HepG2 (cell line): ENCODE results near the gene TMEM220.

Source experiments
- EZH2 ChIP-seq: conservative IDR thresholded peaks from 2 replicates; pipeline ENCODE4 v1.6.1; 2012; ENCODE audit warnings: mild to moderate bottlenecking, low read depth, low read length, moderate library complexity
- HIVEP1 ChIP-seq: sonication (generic); formaldehyde crosslinking; IDR thresholded peaks from 2 replicates; pipeline ENCODE4 v1.4.0; 2020; ENCODE audit warnings: mild to moderate bottlenecking, missing genetic modification reagents
- NCOA1 ChIP-seq: sonication (generic); formaldehyde crosslinking; IDR thresholded peaks from 2 replicates; pipeline ENCODE4 v1.9.0; 2021; ENCODE audit warnings: missing genetic modification reagents
- POLR2A ChIP-seq, 2 experiments: IDR thresholded peaks; 2 replicates each; pipeline ENCODE4 v1.6.1; 2011; ENCODE audit warnings: low read depth in 2 of 2, low read length in 2 of 2, mild to moderate bottlenecking in 1 of 2, moderate library complexity in 1 of 2; ENCODE audit not compliant: insufficient read depth in 1 of 2
- SIX4 ChIP-seq: sonication (generic); formaldehyde crosslinking; IDR thresholded peaks from 2 replicates; pipeline ENCODE4 v1.4.0; 2020; ENCODE audit warnings: missing genetic modification reagents
- SMAD1 ChIP-seq: sonication (generic); formaldehyde crosslinking; IDR thresholded peaks from 2 replicates; pipeline ENCODE4 v1.4.0; 2020; ENCODE audit warnings: missing genetic modification reagents, low read depth, mild to moderate bottlenecking, borderline replicate concordance
- SRSF9 ChIP-seq: fragments of 200-400 bp; formaldehyde crosslinking; IDR thresholded peaks from 2 replicates; pipeline ENCODE4 v1.6.1; 2018; ENCODE audit warnings: borderline replicate concordance, mild to moderate bottlenecking, low read depth, low read length; ENCODE audit not compliant: insufficient read depth, poor library complexity, severe bottlenecking
- ZFP37 ChIP-seq: sonication (generic); formaldehyde crosslinking; IDR thresholded peaks from 2 replicates; pipeline ENCODE4 v1.4.0; 2020; ENCODE audit warnings: missing genetic modification reagents, borderline replicate concordance
- ZKSCAN8 ChIP-seq: IDR thresholded peaks from 2 replicates; pipeline ENCODE4 v1.6.1; 2016; ENCODE audit warnings: borderline replicate concordance, missing genetic modification reagents, missing compliant biosample characterization
- ZNF850 ChIP-seq: sonication (generic); formaldehyde crosslinking; conservative IDR thresholded peaks from 2 replicates; pipeline ENCODE4 v1.9.0; 2021; ENCODE audit warnings: mild to moderate bottlenecking, missing genetic modification reagents
- TF ChIP-seq, protein P1 (sequence below), 2 experiments: IDR thresholded peaks; 2 replicates each; pipeline ENCODE4 v1.6.1; 2011 to 2012; ENCODE audit warnings: low read length in 2 of 2, borderline replicate concordance in 1 of 2, low read depth in 1 of 2, mild to moderate bottlenecking in 1 of 2, moderate library complexity in 1 of 2
- TF ChIP-seq, protein P2 (sequence below), 2 experiments: sonication (generic) in 1 of 2; formaldehyde crosslinking in 1 of 2; IDR thresholded peaks; 2 replicates each; pipeline versions ENCODE4 v1.5.1 to v1.6.1; 2011 to 2020; ENCODE audit warnings: borderline replicate concordance in 1 of 2, low read depth in 1 of 2, low read length in 1 of 2, mild to moderate bottlenecking in 1 of 2, missing genetic modification reagents in 1 of 2, moderate library complexity in 1 of 2
- TF ChIP-seq, protein P3 (sequence below): sonication (generic); formaldehyde crosslinking; IDR thresholded peaks from 2 replicates; pipeline ENCODE4 v1.4.0; 2020; ENCODE audit warnings: missing genetic modification reagents

DNA sequence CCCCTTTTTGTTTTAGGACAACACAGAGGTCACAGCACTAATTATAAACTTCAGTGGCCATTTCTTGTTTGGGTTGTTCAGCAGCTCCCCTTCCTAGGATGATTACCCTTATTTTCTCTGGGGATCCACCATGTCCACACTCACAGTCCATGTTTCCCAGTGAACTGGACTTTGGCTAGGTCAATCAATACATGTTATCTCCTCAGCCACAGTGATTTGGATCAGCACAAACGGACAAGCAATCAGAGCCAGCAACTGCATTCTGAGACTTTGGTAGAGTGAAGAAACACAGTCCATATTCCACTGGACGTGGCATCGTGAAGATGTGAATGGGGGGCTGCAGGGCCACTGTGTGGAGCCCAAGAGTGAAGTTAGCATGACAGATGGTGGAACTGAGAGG is 4.6 kb downstream of the TMEM220 start:
- TF ChIP-seq NCOA1 (no peak), ZKSCAN8 (CRISPR knock-in tag) (no peak), POLR2A (IDR thresholded peaks at IDR 0.05; ENCODE audit: insufficient read depth in 1 of 2, low read depth in 2 of 2, low read length in 2 of 2) (no peak), HIVEP1 (CRISPR knock-in tag) (no peak), EZH2 (no peak), ZNF850 (CRISPR knock-in tag) (no peak), SRSF9 (no peak), SMAD1 (CRISPR knock-in tag) (no peak), ZFP37 (CRISPR knock-in tag) (no peak), SIX4 (CRISPR knock-in tag) (no peak)
- TF ChIP-seq, protein P1, sequence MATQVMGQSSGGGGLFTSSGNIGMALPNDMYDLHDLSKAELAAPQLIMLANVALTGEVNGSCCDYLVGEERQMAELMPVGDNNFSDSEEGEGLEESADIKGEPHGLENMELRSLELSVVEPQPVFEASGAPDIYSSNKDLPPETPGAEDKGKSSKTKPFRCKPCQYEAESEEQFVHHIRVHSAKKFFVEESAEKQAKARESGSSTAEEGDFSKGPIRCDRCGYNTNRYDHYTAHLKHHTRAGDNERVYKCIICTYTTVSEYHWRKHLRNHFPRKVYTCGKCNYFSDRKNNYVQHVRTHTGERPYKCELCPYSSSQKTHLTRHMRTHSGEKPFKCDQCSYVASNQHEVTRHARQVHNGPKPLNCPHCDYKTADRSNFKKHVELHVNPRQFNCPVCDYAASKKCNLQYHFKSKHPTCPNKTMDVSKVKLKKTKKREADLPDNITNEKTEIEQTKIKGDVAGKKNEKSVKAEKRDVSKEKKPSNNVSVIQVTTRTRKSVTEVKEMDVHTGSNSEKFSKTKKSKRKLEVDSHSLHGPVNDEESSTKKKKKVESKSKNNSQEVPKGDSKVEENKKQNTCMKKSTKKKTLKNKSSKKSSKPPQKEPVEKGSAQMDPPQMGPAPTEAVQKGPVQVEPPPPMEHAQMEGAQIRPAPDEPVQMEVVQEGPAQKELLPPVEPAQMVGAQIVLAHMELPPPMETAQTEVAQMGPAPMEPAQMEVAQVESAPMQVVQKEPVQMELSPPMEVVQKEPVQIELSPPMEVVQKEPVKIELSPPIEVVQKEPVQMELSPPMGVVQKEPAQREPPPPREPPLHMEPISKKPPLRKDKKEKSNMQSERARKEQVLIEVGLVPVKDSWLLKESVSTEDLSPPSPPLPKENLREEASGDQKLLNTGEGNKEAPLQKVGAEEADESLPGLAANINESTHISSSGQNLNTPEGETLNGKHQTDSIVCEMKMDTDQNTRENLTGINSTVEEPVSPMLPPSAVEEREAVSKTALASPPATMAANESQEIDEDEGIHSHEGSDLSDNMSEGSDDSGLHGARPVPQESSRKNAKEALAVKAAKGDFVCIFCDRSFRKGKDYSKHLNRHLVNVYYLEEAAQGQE (IDR thresholded peaks at IDR 0.05; ENCODE audit: borderline replicate concordance in 1 of 2, low read depth in 1 of 2, low read length in 2 of 2) = no peak
- TF ChIP-seq, protein P2, sequence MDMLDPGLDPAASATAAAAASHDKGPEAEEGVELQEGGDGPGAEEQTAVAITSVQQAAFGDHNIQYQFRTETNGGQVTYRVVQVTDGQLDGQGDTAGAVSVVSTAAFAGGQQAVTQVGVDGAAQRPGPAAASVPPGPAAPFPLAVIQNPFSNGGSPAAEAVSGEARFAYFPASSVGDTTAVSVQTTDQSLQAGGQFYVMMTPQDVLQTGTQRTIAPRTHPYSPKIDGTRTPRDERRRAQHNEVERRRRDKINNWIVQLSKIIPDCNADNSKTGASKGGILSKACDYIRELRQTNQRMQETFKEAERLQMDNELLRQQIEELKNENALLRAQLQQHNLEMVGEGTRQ (IDR thresholded peaks at IDR 0.05; ENCODE audit: low read depth, low read length) = no peak
- TF ChIP-seq, protein P2 (CRISPR knock-in tag; IDR thresholded peaks at IDR 0.05; ENCODE audit: borderline replicate concordance) = no peak
- TF ChIP-seq, protein P3, sequence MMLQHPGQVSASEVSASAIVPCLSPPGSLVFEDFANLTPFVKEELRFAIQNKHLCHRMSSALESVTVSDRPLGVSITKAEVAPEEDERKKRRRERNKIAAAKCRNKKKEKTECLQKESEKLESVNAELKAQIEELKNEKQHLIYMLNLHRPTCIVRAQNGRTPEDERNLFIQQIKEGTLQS = no peak
